GM12892 (cell line): ENCODE measurements around the gene RIN3.

Experiments used
- POLR2A ChIP-seq: IDR thresholded peaks from 2 replicates; pipeline ENCODE4 v1.6.1; 2011; ENCODE audit warnings: low read depth, low read length, control low read depth
- POLR2AphosphoS5 ChIP-seq: IDR thresholded peaks from 2 replicates; pipeline ENCODE4 v1.6.1; 2011; ENCODE audit warnings: low read depth, low read length, control low read depth

DNA sequence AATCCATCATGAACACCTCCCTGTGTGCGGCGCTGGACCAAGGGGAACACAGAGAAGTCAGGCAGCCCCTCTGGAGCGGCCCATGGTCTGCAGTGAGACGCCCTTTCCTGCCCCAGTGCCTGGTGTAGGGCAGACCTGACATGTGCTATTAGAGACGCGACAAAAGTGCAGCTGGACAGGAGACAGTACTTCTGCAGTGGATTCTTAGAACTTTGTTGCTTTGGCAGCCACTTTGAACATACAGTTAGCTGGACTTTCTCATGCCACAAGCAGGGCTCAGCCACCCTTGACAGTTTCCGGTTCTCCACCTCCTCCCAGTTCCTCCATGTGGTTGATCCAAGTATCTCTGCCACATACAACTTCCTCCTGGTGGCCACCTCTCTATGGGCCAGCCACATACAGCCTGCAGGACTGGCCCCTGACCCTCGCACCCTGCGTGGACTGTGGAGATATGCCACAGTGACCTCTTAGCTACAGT, 188.9 kb downstream of the RIN3 start:
- no peak for TF ChIP-seq POLR2AphosphoS5
- TF ChIP-seq POLR2A, result no peak
